ENCODE measurements around the gene RNF144B.
"Not testable (repeated sequence)": the region's sequence is repeated elsewhere in the genome, so short reads cannot be mapped to it uniquely, and the experiment has no call there.

Gene RNF144B

GRCh38 chr6:18445228-18445627 is 58.1 kb downstream of the RNF144B start:
- DNase-seq (ENCODE audit: low spot score): no peak

GRCh38 chr6:18446771-18447170 is 59.6 kb downstream of the RNF144B start:
- DNase-seq (ENCODE audit: low spot score): no peak

DNA sequence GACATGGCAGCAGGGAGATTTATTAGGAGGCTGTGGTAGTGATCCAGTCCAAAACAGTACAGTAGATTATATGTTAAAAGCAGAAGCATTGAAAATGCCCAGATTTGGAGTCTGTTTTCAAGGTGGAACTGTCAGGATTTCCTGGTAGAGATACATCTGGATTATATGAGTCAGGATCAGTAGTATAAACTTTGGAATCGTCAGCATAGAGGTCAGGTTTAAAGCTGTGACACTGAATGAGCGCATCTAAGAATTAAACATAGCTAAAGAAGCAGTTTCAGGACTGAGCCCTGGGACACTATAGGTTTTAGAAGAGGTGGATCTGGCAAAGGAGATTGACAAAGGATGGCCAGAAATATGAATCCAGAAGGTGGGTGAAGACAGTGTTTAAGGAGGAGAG is 60.4 kb downstream of the RNF144B start:
- no peak for DNase-seq (ENCODE audit: low spot score)

DNA sequence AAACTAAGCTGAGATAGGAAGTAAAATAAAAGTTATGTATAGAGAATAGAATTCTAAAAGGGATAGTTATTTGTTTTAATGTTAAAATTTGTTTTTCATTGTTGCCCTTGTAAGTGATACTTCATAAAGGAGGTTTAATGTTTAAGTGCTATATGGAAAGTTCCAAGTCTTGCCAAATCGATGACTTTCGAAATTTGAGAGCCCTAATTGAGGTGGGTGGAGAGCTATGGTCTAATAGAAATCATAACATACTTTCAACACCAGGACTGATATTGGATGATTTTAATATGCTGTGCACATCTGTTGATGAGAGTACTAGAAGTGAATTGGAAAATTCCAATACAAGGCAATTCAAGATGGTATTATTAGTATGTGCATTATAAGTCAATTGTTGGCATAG is 64.6 kb downstream of the RNF144B start:
- DNase-seq (ENCODE audit: low spot score): no peak

- DNase-seq (ENCODE audit: low spot score): no peak
Measured at GRCh38 chr6:18454446-18454845, 67.3 kb downstream of the RNF144B start.

DNA sequence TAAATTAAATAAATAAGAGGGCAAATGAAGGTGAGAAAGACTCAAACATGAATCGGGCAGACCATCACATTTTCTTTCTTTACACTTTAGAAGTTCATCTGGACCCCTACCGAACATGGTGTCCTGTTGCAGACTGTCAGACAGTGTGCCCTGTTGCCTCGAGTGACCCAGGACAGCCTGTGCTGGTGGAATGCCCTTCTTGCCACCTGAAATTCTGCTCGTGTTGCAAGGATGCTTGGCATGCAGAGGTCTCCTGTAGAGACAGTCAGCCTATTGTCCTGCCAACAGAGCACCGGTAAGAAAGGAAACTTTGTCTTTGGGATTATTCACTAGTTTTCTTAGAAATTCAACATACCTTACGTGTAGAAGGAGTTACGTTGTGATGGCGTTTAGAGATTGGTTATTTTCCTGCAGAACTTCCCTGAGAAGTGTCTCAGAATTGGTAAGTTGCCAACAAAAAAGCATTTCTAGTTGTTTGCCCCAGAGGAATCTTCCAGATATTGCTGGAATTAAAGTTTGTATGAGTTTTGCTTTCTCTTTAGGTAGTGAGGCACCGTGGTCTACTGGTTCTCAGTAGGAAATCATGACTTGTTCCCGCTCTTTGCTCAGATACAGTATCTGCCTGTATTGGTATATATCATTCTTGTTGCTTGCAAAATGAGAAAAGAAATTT is 70.1 kb downstream of the RNF144B start:
- peak; percentile 9 for DNase-seq (ENCODE audit: low spot score)

DNA sequence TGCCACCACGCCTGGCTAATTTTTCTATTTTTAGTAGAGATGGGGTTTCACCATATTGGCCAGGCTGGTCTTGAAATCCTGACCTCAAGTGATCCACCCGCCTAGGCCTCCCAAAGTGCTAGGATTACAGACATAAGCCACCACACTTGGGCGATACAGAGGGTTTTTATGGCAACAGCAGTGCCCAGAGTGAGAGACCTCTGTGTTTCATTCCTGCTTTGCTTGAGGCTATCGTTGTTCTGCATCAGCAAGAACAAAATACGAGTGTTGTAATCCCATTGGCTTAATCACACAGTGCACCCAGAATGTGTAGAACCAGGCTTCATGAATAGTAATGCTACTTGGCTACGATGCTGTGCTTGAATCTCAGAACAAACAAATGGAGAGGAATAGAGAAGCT is 70.9 kb downstream of the RNF144B start:
- not testable (repeated sequence) for DNase-seq (ENCODE audit: low spot score)

DNA sequence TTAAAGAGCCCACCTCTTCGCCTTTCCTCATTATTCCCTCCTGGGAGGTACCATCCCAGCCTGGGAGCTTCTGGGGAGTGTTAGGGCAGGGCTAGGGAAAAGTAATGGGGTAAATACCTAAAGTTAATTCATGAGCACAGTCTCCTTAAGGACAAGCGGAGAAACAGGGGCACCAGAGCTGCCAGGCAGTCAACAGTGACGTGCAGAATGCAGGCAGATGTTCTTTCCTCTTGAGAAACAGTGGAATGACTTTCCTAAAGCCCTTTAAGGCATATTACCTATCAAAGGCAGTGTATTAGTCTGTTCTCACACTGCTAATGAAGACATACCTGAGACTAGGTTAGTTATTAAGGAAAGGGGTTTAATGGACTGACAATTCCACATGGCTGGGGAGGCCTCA is 76.3 kb downstream of the RNF144B start:
- DNase-seq (ENCODE audit: low spot score): no peak

DNA sequence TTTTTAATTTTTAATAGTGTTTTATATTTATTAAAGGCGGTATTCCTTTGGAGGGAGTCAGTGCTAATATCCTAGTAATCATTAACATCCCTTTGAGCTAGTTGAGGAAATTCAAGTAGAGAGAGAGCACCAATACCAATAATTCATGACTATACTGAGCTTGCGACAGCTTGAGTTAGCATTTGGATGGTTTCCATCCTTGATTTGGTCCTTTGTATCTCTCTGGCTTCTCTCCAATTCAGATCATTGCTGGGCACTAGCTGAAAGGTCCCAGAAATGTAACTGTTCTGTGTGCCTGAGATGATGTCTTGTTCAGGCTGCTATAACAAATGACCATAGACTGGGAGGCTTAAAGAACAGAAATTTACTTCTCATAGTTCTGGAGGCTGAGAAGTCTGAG is 77.0 kb downstream of the RNF144B start:
- no peak for DNase-seq (ENCODE audit: low spot score)

DNA sequence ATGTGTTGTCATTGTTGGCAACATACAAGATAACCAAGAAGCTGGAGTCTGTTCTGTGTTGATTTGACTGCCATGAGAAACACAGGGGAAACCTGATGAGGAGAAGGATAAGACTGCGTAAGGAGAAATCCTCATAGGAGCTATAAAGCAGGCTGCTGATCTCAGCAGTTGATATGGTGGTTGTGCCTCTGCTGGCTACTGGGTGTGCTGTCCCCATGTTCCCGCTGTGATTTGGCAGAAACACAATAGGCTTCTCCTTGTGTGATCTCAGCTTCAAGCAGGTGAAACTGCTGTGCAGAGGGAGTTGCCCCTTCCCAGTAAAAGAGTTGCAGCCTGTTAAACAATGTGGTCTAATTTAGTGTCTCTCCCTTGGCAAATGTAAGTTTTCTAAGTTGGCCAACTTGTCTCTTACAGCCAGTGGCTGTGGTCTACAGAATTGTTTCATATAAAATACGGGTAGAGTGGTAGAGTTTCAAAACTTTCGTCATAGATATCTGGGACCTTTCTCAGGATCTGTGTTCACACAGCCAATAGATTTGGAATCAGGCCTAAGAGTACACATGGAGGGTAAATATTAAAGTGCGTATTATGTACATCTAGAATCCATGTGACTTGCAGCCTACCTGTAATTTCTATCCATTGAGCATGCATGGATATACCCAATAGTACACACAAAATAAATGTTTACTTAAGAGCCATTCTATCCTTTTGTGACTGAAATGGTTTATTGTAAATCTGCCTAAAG is 78.4 kb downstream of the RNF144B start:
- DNase-seq (ENCODE audit: low spot score): no peak

DNA sequence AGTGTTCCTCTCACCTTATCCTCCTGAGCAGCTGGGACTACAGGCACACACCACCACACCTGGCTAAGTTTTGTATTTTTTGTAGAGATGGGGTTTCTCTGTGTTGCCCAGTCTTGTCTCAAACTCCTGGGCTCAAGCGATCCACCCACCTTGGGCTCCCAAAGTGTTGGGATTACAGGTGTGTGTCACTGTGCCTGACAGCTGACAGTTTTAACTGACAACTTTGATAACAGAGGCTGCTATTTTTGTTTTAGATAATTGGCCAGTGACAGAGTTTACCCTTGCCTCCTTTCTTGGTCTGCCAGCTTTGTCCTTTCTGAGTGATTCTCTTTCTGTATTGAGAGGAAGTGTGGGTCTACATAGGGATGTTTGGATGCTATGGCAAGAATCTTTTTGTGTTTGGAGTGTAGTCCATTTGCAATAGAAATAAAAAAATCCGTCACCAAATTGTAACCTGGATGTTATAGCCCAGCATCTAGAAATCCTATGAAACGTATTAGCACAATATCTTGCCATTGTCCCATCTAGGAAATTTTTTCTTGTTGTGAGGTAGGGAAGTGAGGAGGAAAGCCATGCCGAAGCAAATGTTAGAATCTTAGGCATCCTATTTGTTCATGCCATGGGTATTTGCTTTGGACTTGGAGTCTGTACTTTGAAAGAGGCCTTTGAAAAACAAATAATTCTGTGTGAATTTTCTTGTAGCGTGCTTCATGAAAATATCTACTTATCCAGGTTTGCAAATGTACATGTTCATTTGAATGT is 80.8 kb downstream of the RNF144B start:
- DNase-seq (ENCODE audit: low spot score): no peak

- DNase-seq (ENCODE audit: low spot score): peak; percentile 73
Measured at GRCh38 chr6:18468503-18468843, 81.3 kb downstream of the RNF144B start.

DNA sequence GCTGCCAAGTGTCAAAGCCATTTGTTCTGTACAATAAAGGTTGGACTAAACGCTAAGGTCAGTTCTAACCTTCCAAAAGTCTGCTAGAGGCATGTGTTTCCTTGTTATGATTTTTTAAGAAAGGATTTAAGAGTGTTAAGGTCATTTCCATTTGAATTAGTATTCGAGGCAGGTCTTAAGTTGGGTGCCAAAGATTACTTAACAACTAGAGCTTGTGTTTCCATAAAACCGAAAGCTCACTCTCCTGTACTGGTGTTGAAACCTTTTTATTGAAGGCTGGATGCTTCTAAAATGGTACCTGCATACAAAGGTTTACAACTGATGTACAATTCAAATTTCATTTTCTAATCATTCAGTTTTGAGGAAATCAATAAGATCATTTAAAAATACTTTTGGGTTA is 82.4 kb downstream of the RNF144B start:
- no peak for DNase-seq (ENCODE audit: low spot score)

GRCh38 chr6:18471232-18471964 is 84.2 kb downstream of the RNF144B start:
- DNase-seq (ENCODE audit: low spot score): no peak

GRCh38 chr6:18472941-18473340 is 85.8 kb downstream of the RNF144B start:
- no peak for DNase-seq (ENCODE audit: low spot score)

DNA sequence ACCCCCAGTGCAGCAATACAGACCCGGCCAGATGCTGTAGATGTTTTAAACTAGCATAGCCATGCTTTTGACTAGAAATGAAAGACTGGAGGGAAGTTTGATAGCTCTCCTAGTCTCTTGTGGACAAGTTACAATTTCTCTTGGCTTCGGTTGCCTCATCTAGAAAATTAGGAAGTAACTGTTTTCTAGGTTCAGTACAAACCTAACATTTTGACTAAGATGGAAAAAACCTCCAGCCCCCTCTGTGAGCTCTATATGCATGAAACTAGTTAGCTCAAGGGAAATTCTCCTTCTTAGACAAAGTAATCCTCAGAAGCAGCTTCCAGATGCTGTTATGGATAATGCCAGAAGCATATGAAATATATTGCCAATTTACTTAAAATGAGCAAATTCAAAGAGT is 86.6 kb downstream of the RNF144B start:
- DNase-seq (ENCODE audit: low spot score): no peak

DNA sequence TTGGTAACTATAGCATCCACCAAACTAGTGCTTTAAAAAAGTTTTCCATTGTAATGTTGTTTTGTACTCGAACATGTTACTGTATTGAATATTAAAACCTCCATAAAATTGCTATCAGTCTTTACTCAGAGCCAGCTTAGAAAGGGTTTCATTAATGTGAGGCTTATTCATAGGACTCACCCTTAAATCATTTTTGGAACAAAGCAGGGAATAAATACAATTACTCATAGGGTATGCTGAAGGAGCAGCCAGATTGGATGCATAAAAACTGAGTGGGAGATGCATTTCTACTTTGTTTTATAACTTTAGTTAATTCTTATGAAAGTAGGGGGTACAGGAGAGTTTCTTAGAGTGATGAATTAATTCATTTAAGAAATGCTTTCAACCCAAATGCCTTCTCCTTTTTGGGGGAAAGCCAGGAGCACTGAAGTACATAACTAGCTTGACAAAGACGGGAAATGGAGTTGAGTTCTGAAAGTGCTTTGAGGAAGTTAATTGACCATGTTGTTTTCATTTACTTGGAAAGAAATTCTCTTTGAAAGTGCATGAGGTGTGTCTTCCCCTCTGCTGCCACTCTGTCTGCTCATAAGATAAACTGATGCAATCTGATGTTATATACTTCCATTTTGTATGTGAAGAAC is 90.3 kb downstream of the RNF144B start:
- DNase-seq (ENCODE audit: low spot score): no peak

DNA sequence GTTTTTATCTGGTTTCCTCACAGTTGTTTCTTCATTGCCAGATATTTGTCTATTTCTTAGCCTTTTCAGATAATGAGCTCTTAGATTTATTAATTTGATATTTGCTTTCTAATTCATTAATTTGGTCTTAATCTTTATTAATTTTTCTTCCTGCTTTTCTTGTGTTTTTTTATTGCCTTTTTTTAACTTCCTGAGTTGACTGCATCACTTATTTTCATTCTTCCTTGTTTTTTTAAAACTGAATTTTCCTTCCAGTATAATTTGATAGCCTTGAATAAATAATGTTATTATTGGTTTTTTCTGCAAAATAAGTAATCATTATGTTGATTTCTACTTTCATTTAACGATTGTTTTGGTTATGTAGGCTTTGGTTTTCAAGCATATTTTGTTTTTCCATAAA is 91.5 kb downstream of the RNF144B start:
- DNase-seq (ENCODE audit: low spot score): no peak

- DNase-seq (ENCODE audit: low spot score): no peak
Measured at GRCh38 chr6:18481870-18482269, 94.7 kb downstream of the RNF144B start.

GRCh38 chr6:18485660-18486435 is 98.7 kb downstream of the RNF144B start:
- no peak for DNase-seq (ENCODE audit: low spot score)

- no peak for DNase-seq (ENCODE audit: low spot score)
Measured at GRCh38 chr6:18488004-18488403, 100.9 kb downstream of the RNF144B start.

Data from COLO829 (cell line).